ENCODE data around the gene ANAPC2.

The ANAPC2 gene

GRCh38 chr9:137198051-137198901 lies 9.9 kb upstream of the ANAPC2 start:
- in situ Hi-C loops (cut with MboI; ENCODE audit: low sequenced_read_pairs): no loop called here

- in situ Hi-C loops (cut with MboI; ENCODE audit: low sequenced_read_pairs): no loop called here
Measured at GRCh38 chr9:137195525-137196220, 7.3 kb upstream of the ANAPC2 start.

GRCh38 chr9:137194909-137195308 lies 6.5 kb upstream of the ANAPC2 start:
- in situ Hi-C loops (cut with MboI; ENCODE audit: low sequenced_read_pairs): no loop called here

- in situ Hi-C loops (cut with MboI; ENCODE audit: low sequenced_read_pairs): no loop called here
Measured at GRCh38 chr9:137194388-137194787, 6.0 kb upstream of the ANAPC2 start.

- in situ Hi-C loops (cut with MboI; ENCODE audit: low sequenced_read_pairs): no loop called here
Measured at GRCh38 chr9:137193771-137194170, 5.4 kb upstream of the ANAPC2 start.

- in situ Hi-C loops (cut with MboI; ENCODE audit: low sequenced_read_pairs): no loop called here
Measured at GRCh38 chr9:137192859-137193258, 4.5 kb upstream of the ANAPC2 start.

GRCh38 chr9:137192448-137192780 lies 4.1 kb upstream of the ANAPC2 start:
- in situ Hi-C loops (cut with MboI; ENCODE audit: low sequenced_read_pairs): no loop called here

GRCh38 chr9:137191691-137192447 lies 3.5 kb upstream of the ANAPC2 start:
- in situ Hi-C loops (cut with MboI; ENCODE audit: low sequenced_read_pairs): no loop called here

GRCh38 chr9:137191245-137191644 lies 2.9 kb upstream of the ANAPC2 start:
- in situ Hi-C loops (cut with MboI; ENCODE audit: low sequenced_read_pairs): no loop called here

GRCh38 chr9:137190315-137190856 lies 2.0 kb upstream of the ANAPC2 start:
- in situ Hi-C loops (cut with MboI; ENCODE audit: low sequenced_read_pairs): no loop called here

- in situ Hi-C loops (cut with MboI; ENCODE audit: low sequenced_read_pairs): no loop called here
Measured at GRCh38 chr9:137189297-137190295, 1.2 kb upstream of the ANAPC2 start.

GRCh38 chr9:137188086-137188489 lies 272 bp downstream of the ANAPC2 start:
- in situ Hi-C loops (cut with MboI; ENCODE audit: low sequenced_read_pairs): no loop called here

- in situ Hi-C loops (cut with MboI; ENCODE audit: low sequenced_read_pairs): no loop called here
Measured at GRCh38 chr9:137187386-137187785, 974 bp downstream of the ANAPC2 start.

- in situ Hi-C loops (cut with MboI; ENCODE audit: low sequenced_read_pairs): no loop called here
Measured at GRCh38 chr9:137186385-137186784, 2.0 kb downstream of the ANAPC2 start.

- in situ Hi-C loops (cut with MboI; ENCODE audit: low sequenced_read_pairs): no loop called here
Measured at GRCh38 chr9:137185921-137186320, 2.4 kb downstream of the ANAPC2 start.

GRCh38 chr9:137184881-137185660 lies 3.3 kb downstream of the ANAPC2 start:
- in situ Hi-C loops (cut with MboI; ENCODE audit: low sequenced_read_pairs): no loop called here

- in situ Hi-C loops (cut with MboI; ENCODE audit: low sequenced_read_pairs): no loop called here
Measured at GRCh38 chr9:137183980-137184595, 4.3 kb downstream of the ANAPC2 start.

- in situ Hi-C loops (cut with MboI; ENCODE audit: low sequenced_read_pairs): no loop called here
Measured at GRCh38 chr9:137182836-137183235, 5.5 kb downstream of the ANAPC2 start.

- in situ Hi-C loops (cut with MboI; ENCODE audit: low sequenced_read_pairs): no loop called here
Measured at GRCh38 chr9:137181680-137182079, 6.7 kb downstream of the ANAPC2 start.
